Right lobe of liver (tissue), 4 donors: ENCODE results near the gene C1orf198.

Experiments used
- CTCF ChIP-seq, 4 donors: fragments of 200-600 bp in 3 of 4; fragments of 450-650 bp in 1 of 4; IDR thresholded peaks; one replicate each; pipeline versions ENCODE4 v1.5.1 to v1.8.0; 2016 to 2022; ENCODE audit warnings: antibody characterized with exemption in 4 of 4, mild to moderate bottlenecking in 2 of 4
- POLR2A ChIP-seq: fragments of 450-650 bp; IDR thresholded peaks from one replicate; pipeline ENCODE4 v1.6.1; 2017; ENCODE audit warnings: antibody characterized with exemption, mild to moderate bottlenecking
- donor health status: DM: no; HTN: no; CAD: no.
- donor health status: DM: no; HTN: no; CAD: no.
- donor health status: DM: no; HTN: yes; CAD: no.

GRCh38 chr1:230892018-230892491 lies 23.7 kb upstream of the C1orf198 start:
- TF ChIP-seq CTCF (IDR thresholded peaks at IDR 0.05) = no peak
- no peak for TF ChIP-seq POLR2A
